Lower lobe of right lung (tissue), 2 donors: ENCODE data around the gene UNC13D. TPM values are rescaled to one million over a fixed set of nuclear protein-coding genes. Genes with fewer than 3 reads are reported as not detected.

Source experiments
- ATAC-seq, 2 donors: fragments of 200-7000 bp; cut with Tn5 transposase; one replicate each; pipeline ENCODE4 v1.9.1; 2020 to 2022; ENCODE audit warnings: mild to moderate bottlenecking in 2 of 2, moderate library complexity in 2 of 2
- DNase-seq: peaks from one replicate; pipeline ENCODE4 v3.0.0-alpha.2; 2020
- H3K27ac ChIP-seq: fragments of 200-600 bp; one replicate; pipeline ENCODE4 v1.8.0; 2022
- H3K27me3 ChIP-seq: fragments of 200-600 bp; one replicate; pipeline ENCODE4 v1.8.0; 2022; ENCODE audit warnings: low read depth
- H3K36me3 ChIP-seq: fragments of 200-600 bp; one replicate; pipeline ENCODE4 v1.8.0; 2022; ENCODE audit warnings: mild to moderate bottlenecking
- H3K4me1 ChIP-seq: fragments of 200-600 bp; one replicate; pipeline ENCODE4 v1.8.0; 2022
- H3K4me3 ChIP-seq: fragments of 200-600 bp; one replicate; pipeline ENCODE4 v1.8.0; 2022; ENCODE audit warnings: mild to moderate bottlenecking
- H3K9me3 ChIP-seq: fragments of 200-600 bp; one replicate; pipeline ENCODE4 v1.8.0; 2022
- CTCF ChIP-seq: fragments of 200-600 bp; IDR thresholded peaks from one replicate; pipeline ENCODE4 v1.8.0; 2022; ENCODE audit warnings: antibody characterized with exemption, mild to moderate bottlenecking
- intact Hi-C: fragments of 100-400 bp; cut with DNase I; formaldehyde crosslinking; loops from one replicate; pipeline ENCODE4 v1.11.0; 2022
- total RNA-seq: library from RNA; stranded (reverse); fragmentation: NEBNext Ultra II Directional; extraction: Animal tissue kit (Norgen Biotek cat#: 25700); gene quantifications from one replicate; pipeline ENCODE4 v1.2.1, GENCODE V29; 2021
- donor health status: DM: no; HTN: yes; CAD: no; lungs with severe emphysema.

Gene UNC13D
- total RNA-seq, 1 donor from 2014 or later = 118 TPM

- no peaks in the 10 kb centered on the region for H3K27me3 ChIP-seq
- no peak for ATAC-seq
- H3K4me3 ChIP-seq = no peak overlapping the region
- H3K9me3 ChIP-seq = no peaks in the 10 kb centered on the region
- no peak overlapping the region for H3K27ac ChIP-seq
- peaks cover 39% of the 10 kb centered on the region for H3K36me3 ChIP-seq
- DNase-seq = no peak
- no peak for TF ChIP-seq CTCF
- H3K4me1 ChIP-seq = peaks cover 30% of the 10 kb centered on the region
- intact Hi-C loops = no loop called here
These were observed 4.0 kb downstream of the UNC13D start for GRCh38 chr17:75839942-75840798.

GRCh38 chr17:75838410-75838809 lies 5.8 kb downstream of the UNC13D start:
- intact Hi-C loops = no loop called here
- no peak for TF ChIP-seq CTCF
- H3K27ac ChIP-seq = no peak overlapping the region
- peaks cover 13% of the 10 kb centered on the region for H3K4me1 ChIP-seq
- no peak overlapping the region for H3K4me3 ChIP-seq
- H3K27me3 ChIP-seq = no peaks in the 10 kb centered on the region
- no peak for DNase-seq
- no peaks in the 10 kb centered on the region for H3K9me3 ChIP-seq
- ATAC-seq = peak; percentile 50 to 55
- H3K36me3 ChIP-seq = peaks cover 57% of the 10 kb centered on the region

- intact Hi-C loops = no loop called here
- H3K27ac ChIP-seq = no peak overlapping the region
- TF ChIP-seq CTCF = no peak
- ATAC-seq (no peak), DNase-seq (no peak)
- no peaks in the 10 kb centered on the region for H3K9me3 ChIP-seq
- no peak overlapping the region for H3K4me3 ChIP-seq
- H3K36me3 ChIP-seq = peaks cover 59% of the 10 kb centered on the region
- H3K4me1 ChIP-seq = peaks cover 8% of the 10 kb centered on the region
- no peaks in the 10 kb centered on the region for H3K27me3 ChIP-seq
These were observed 6.3 kb downstream of the UNC13D start for GRCh38 chr17:75837899-75838298.

GRCh38 chr17:75836605-75837004 lies 7.6 kb downstream of the UNC13D start:
- H3K4me3 ChIP-seq = no peak overlapping the region
- intact Hi-C loops = no loop called here
- DNase-seq (no peak), ATAC-seq (no peak)
- peaks cover 59% of the 10 kb centered on the region for H3K36me3 ChIP-seq
- H3K4me1 ChIP-seq = no peaks in the 10 kb centered on the region
- no peaks in the 10 kb centered on the region for H3K27me3 ChIP-seq
- no peak overlapping the region for H3K27ac ChIP-seq
- H3K9me3 ChIP-seq = no peaks in the 10 kb centered on the region
- no peak for TF ChIP-seq CTCF

GRCh38 chr17:75835654-75835987 lies 8.6 kb downstream of the UNC13D start:
- H3K27ac ChIP-seq = no peak overlapping the region
- DNase-seq (no peak), ATAC-seq (no peak)
- H3K4me3 ChIP-seq = no peak overlapping the region
- no peaks in the 10 kb centered on the region for H3K4me1 ChIP-seq
- intact Hi-C loops = no loop called here
- H3K27me3 ChIP-seq = no peaks in the 10 kb centered on the region
- no peaks in the 10 kb centered on the region for H3K9me3 ChIP-seq
- H3K36me3 ChIP-seq = peaks cover 64% of the 10 kb centered on the region
- no peak for TF ChIP-seq CTCF
